Mucosa of descending colon (tissue), 3 donors: Measurements from ENCODE around the gene NISCH. TPM values are rescaled to one million over a fixed set of nuclear protein-coding genes. Genes with fewer than 3 reads are reported as not detected.

Experiments
- ATAC-seq: fragments of 200-7000 bp; cut with Tn5 transposase; one replicate; pipeline ENCODE4 v1.9.1; 2020; ENCODE audit warnings: mild to moderate bottlenecking, moderate library complexity
- DNase-seq, 3 donors: peaks; one replicate each; pipeline ENCODE4 v3.0.0-alpha.2; 2020
- H3K36me3 ChIP-seq: fragments of 200-600 bp; one replicate; pipeline ENCODE4 v1.8.0; 2021; ENCODE audit warnings: low read depth, mild to moderate bottlenecking
- H3K4me1 ChIP-seq: fragments of 200-600 bp; one replicate; pipeline ENCODE4 v1.8.0; 2021; ENCODE audit warnings: low read depth, mild to moderate bottlenecking
- H3K4me3 ChIP-seq: fragments of 200-600 bp; one replicate; pipeline ENCODE4 v1.8.0; 2021; ENCODE audit warnings: mild to moderate bottlenecking
- H3K9me3 ChIP-seq: fragments of 200-600 bp; one replicate; pipeline ENCODE4 v1.8.0; 2021; ENCODE audit warnings: mild to moderate bottlenecking
- CTCF ChIP-seq: fragments of 200-600 bp; IDR thresholded peaks from one replicate; pipeline ENCODE4 v1.8.0; 2022; ENCODE audit warnings: antibody characterized with exemption, mild to moderate bottlenecking
- intact Hi-C, 2 donors: fragments of 100-400 bp; cut with DNase I in 1 of 2; cut with micrococcal nuclease in 1 of 2; formaldehyde crosslinking; loops; one replicate each; pipeline versions ENCODE4 v1.11.0 to v1.11.1; 2022; cut with DNase I, micrococcal nuclease
- total RNA-seq, 3 donors: library from RNA; stranded (reverse); fragmentation: NEBNext Ultra II Directional in 2 of 3; extraction: Animal tissue kit (Norgen Biotek cat#: 25700) in 2 of 3; gene quantifications; one replicate each; pipeline versions ENCODE4 v1.2.1 to v1.2.4, GENCODE V29; 2021 to 2023
- donor health status: DM: no; HTN: no; CAD: no; lungs with moderate emphysema.
- donor health status: DM: no; HTN: no; CAD: no.
- donor health status: DM: no; HTN: yes; CAD: no.

NISCH gene
- total RNA-seq, 3 donors from 2014 or later, result 57.6 to 91.0 (median 72.1) TPM

GRCh38 chr3:52453496-52454249, 1.7 kb upstream of the NISCH start, which contains the start of gene TNNC1:
TSS of gene TNNC1 (minus strand) at chr3:52454041. CDS start at chr3:52454015, 26 bp downstream.
- no peak for DNase-seq
- intact Hi-C loops, result no loop called here
- Histone ChIP-seq H3K4me3 (no peak within 1 kb of the TSS), H3K9me3 (no peaks in the 10 kb centered on the region), H3K4me1 (peaks cover 11% of the 10 kb centered on the region), H3K36me3 (no peaks in the 10 kb centered on the region)
- no peak for ATAC-seq
- no peak for TF ChIP-seq CTCF

- Histone ChIP-seq H3K36me3 (no peaks in the 10 kb centered on the region), H3K9me3 (no peaks in the 10 kb centered on the region), H3K4me3 (no peak overlapping the region), H3K4me1 (peaks cover 11% of the 10 kb centered on the region)
- intact Hi-C loops, result no loop called here
- ATAC-seq (no peak), DNase-seq (peak in 1 of 3 donors; percentile 36)
- no peak for TF ChIP-seq CTCF
These were observed 1.0 kb upstream of the NISCH start for GRCh38 chr3:52454250-52454937.

GRCh38 chr3:52454938-52455282, 494 bp upstream of the NISCH start:
- TF ChIP-seq CTCF, result no peak
- intact Hi-C loops, result no loop called here
- DNase-seq, result no peak
- no peaks in the 10 kb centered on the region for H3K36me3 ChIP-seq
- no peaks in the 10 kb centered on the region for H3K9me3 ChIP-seq
- H3K4me3 ChIP-seq, result peak overlapping the region; percentile 47
- H3K4me1 ChIP-seq, result peaks cover 11% of the 10 kb centered on the region
- peak; percentile 21 for ATAC-seq

GRCh38 chr3:52456169-52456799, 880 bp downstream of the NISCH start:
- Histone ChIP-seq H3K9me3 (no peaks in the 10 kb centered on the region), H3K4me1 (peaks cover 11% of the 10 kb centered on the region), H3K36me3 (no peaks in the 10 kb centered on the region), H3K4me3 (peak overlapping the region; percentile 47)
- ATAC-seq (no peak), DNase-seq (peak in 1 of 3 donors; percentile 18)
- TF ChIP-seq CTCF, result no peak
- intact Hi-C loops, result no loop called here

GRCh38 chr3:52456800-52457183, 1.4 kb downstream of the NISCH start:
- Histone ChIP-seq H3K9me3 (no peaks in the 10 kb centered on the region), H3K4me3 (no peak overlapping the region), H3K36me3 (no peaks in the 10 kb centered on the region), H3K4me1 (peaks cover 11% of the 10 kb centered on the region)
- no peak for ATAC-seq
- intact Hi-C loops, result no loop called here
- TF ChIP-seq CTCF, result no peak
- DNase-seq, result no peak
